ENCODE data around the gene EFEMP1. TPM values are rescaled to one million over a fixed set of nuclear protein-coding genes. Genes with fewer than 3 reads are reported as not detected.

Gene EFEMP1
- total and polyA plus RNA-seq, 12 donors: 15.7 to 157 (median 32.5) TPM

GRCh38 chr2:55869637-55870325 lies 53.8 kb downstream of the EFEMP1 start:
- DNase-seq: no peak
- TF ChIP-seq CTCF (IDR thresholded peaks at IDR 0.05): no peak
- Histone ChIP-seq H3K4me3 (no peak overlapping the region), H3K4me1 (peaks cover 0 to 10% (median 0%) of the 10 kb centered on the region in 9 donors), H3K36me3 (peaks cover 0 to 42% (median 0%) of the 10 kb centered on the region in 9 donors), H3K27me3 (peaks cover 0 to 3% (median 0%) of the 10 kb centered on the region in 7 donors), H3K9me3 (no peaks in the 10 kb centered on the region), H3K27ac (peak overlapping the region in 2 of 10 donors; percentile 27 to 48)
- WGBS, 2 donors: 73 to 80% methylated on average over 5 of the region's 5 CpGs
- peak in 1 of 8 donors; percentile 48 for ATAC-seq
- intact Hi-C loops (cut with DNase I): no loop called here

GRCh38 chr2:55865096-55865835 lies 58.3 kb downstream of the EFEMP1 start:
- Histone ChIP-seq H3K4me3 (no peak overlapping the region), H3K9me3 (no peaks in the 10 kb centered on the region), H3K27ac (peak overlapping the region in 1 of 10 donors; percentile 78), H3K27me3 (peaks cover 0 to 3% (median 0%) of the 10 kb centered on the region in 7 donors), H3K36me3 (peaks cover 0 to 15% (median 0%) of the 10 kb centered on the region in 9 donors), H3K4me1 (peaks cover 5 to 15% (median 12%) of the 10 kb centered on the region in 9 donors)
- intact Hi-C loops (cut with DNase I): no loop called here
- 59 to 63% methylated on average over 2 of the region's 2 CpGs for WGBS, 2 donors
- TF ChIP-seq CTCF (IDR thresholded peaks at IDR 0.05): no peak
- ATAC-seq (no peak), DNase-seq (no peak)

- DNase-seq: no peak
Measured at GRCh38 chr2:55864351-55865084, 59.1 kb downstream of the EFEMP1 start.

More at GRCh38 chr2:55864351-55865084, 59.1 kb downstream of the EFEMP1 start:
- Histone ChIP-seq H3K4me3 (no peak overlapping the region), H3K27ac (peak overlapping the region in 1 of 10 donors; percentile 78), H3K4me1 (peaks cover 5 to 15% (median 12%) of the 10 kb centered on the region in 9 donors), H3K9me3 (no peaks in the 10 kb centered on the region), H3K27me3 (peaks cover 0 to 3% (median 0%) of the 10 kb centered on the region in 7 donors), H3K36me3 (peaks cover 0 to 15% (median 0%) of the 10 kb centered on the region in 9 donors)
- WGBS, 2 donors: 88% methylated on average over 6 of the region's 6 CpGs
- TF ChIP-seq CTCF (IDR thresholded peaks at IDR 0.05): no peak
- intact Hi-C loops (cut with DNase I): no loop called here
- ATAC-seq: no peak

Measured in heart right ventricle (tissue), 16 donors.